Heart right ventricle (tissue), 16 donors: ENCODE results near the gene PCDHA2. TPM values are rescaled to one million over a fixed set of nuclear protein-coding genes. Genes with fewer than 3 reads are reported as not detected.
"Not testable (repeated sequence)": the region's sequence is repeated elsewhere in the genome, so short reads cannot be mapped to it uniquely, and the experiment has no call there.

Source experiments
- ATAC-seq, 8 donors: fragments of 200-7000 bp; cut with Tn5 transposase; one replicate each; pipeline ENCODE4 v1.9.1; 2020; ENCODE audit warnings: mild to moderate bottlenecking in 8 of 8, moderate library complexity in 8 of 8, moderate number of reproducible peaks in 1 of 8
- DNase-seq, 2 donors: peaks; one replicate each; pipeline ENCODE4 v3.0.0-alpha.2; 2020
- H3K27ac ChIP-seq, 10 donors: fragments of 200-600 bp; sonication (generic) in 2 of 10; one replicate each; pipeline versions ENCODE4 v1.5.0 to v1.8.0; 2020 to 2022; ENCODE audit warnings: mild to moderate bottlenecking in 3 of 10
- H3K27me3 ChIP-seq, 7 donors: fragments of 200-600 bp; one replicate each; pipeline ENCODE4 v1.8.0; 2021 to 2022; ENCODE audit warnings: mild to moderate bottlenecking in 2 of 7
- H3K36me3 ChIP-seq, 9 donors: fragments of 200-600 bp; sonication (generic) in 1 of 9; one replicate each; pipeline versions ENCODE4 v1.5.0 to v1.8.0; 2020 to 2022; ENCODE audit warnings: mild to moderate bottlenecking in 2 of 9
- H3K4me1 ChIP-seq, 9 donors: fragments of 200-600 bp; sonication (generic) in 1 of 9; one replicate each; pipeline versions ENCODE4 v1.5.0 to v1.8.0; 2020 to 2022; ENCODE audit warnings: mild to moderate bottlenecking in 4 of 9
- H3K4me3 ChIP-seq, 10 donors: fragments of 200-600 bp; sonication (generic) in 2 of 10; one replicate each; pipeline versions ENCODE4 v1.5.0 to v1.8.0; 2020 to 2022; ENCODE audit warnings: mild to moderate bottlenecking in 7 of 10, moderate library complexity in 2 of 10
- H3K9me3 ChIP-seq, 11 donors: fragments of 200-600 bp in 10 of 11; sonication (generic) in 2 of 11; one replicate each; pipeline versions ENCODE4 v1.5.0 to v1.8.0; 2013 to 2022; ENCODE audit warnings: mild to moderate bottlenecking in 2 of 11, control low read depth in 1 of 11, moderate library complexity in 1 of 11
- CTCF ChIP-seq, 9 donors: fragments of 200-600 bp; sonication (generic) in 2 of 9; IDR thresholded peaks; one replicate each; pipeline versions ENCODE4 v1.5.0 to v1.8.0; 2021 to 2022; ENCODE audit warnings: antibody characterized with exemption in 9 of 9, mild to moderate bottlenecking in 5 of 9, moderate library complexity in 1 of 9
- WGBS, 2 donors: extraction: QIAGEN DNeasy Blood & Tissue Kit; methylation state at CpG; one replicate each; pipeline ENCODE4 v1.1.7; 2013; ENCODE audit warnings: inconsistent platforms in 1 of 2; 5-methylcytosine and 5-hydroxymethylcytosine counted together
- intact Hi-C, 10 donors: fragments of 100-400 bp; cut with DNase I; formaldehyde crosslinking; loops; one replicate each; pipeline versions ENCODE4 v1.11.1 to v1.14.2; 2022
- polyA plus RNA-seq, 2 donors: library from polyadenylated mRNA; stranded (reverse); fragments of 200-250 nt; gene quantifications; one replicate each; pipeline ENCODE4 v1.2.3, GENCODE V29; 2013
- total RNA-seq, 10 donors: library from RNA; stranded (reverse); fragmentation: NEBNext Ultra II Directional in 3 of 10; extraction: Animal tissue kit (Norgen Biotek cat#: 25700) in 3 of 10; gene quantifications; one replicate each; pipeline versions ENCODE4 v1.2.1 to v1.2.4, GENCODE V29; 2021 to 2023
- donor health status: Arrhythmogenic right ventricular cardiomyopathy.
- donor health status: ischemic (EF 13 %, LVEDD 7.1; RV severe dilation, severe dysfunction).
- donor health status: healthy with polysubstance abuse.
- donor health status: DM: no; HTN: yes; CAD: no.
- donor health status: DM: no; HTN: no; CAD: no.
- donor health status: ischemic (EF 25% LVEDD 6.9; RV normal size, moderate dysfunction).
- donor health status: ischemic (EF 25% LVEDD 5.7; RV mildly dilated, moderate dysfunction).
- donor health status: healthy.
- donor health status: DM: yes; HTN: yes; CAD: no.
- donor health status: Ischemic cardiomyopathy.
- donor health status: ischemic (EF 35%, LVEDD 5.7; RV mildly dilated, moderate dysfunction).
- donor health status: nonischemic (EF 11% LVEDD 7.7; RV severe dilation, severe dysfunction).
- donor health status: DM: yes; HTN: yes; CAD: no.
- donor health status: PGD.
- donor health status: ischemic (EF 29% LVEDD 5.4; RV normal size, mild dysfunction).
- donor health status: nonischemic (EF 23%, LVEDD 6.1; RV moderate dilation, normal function).

PCDHA2 gene
- total and polyA plus RNA-seq, 12 donors = 0.07 to 0.17 TPM; not detected in 10

- H3K36me3 ChIP-seq = no peaks in the 10 kb centered on the region
- no peak overlapping the region for H3K4me3 ChIP-seq
- 79 to 83% methylated on average over 1 of the region's 1 CpG for WGBS, 2 donors
- DNase-seq (no peak), ATAC-seq (no peak)
- no peak overlapping the region for H3K27ac ChIP-seq
- H3K9me3 ChIP-seq = peaks cover 0 to 100% (median 53%) of the 10 kb centered on the region in 11 donors
- H3K4me1 ChIP-seq = no peaks in the 10 kb centered on the region
- intact Hi-C loops = no loop called here
- peaks cover 0 to 11% (median 0%) of the 10 kb centered on the region in 7 donors for H3K27me3 ChIP-seq
- no peak for TF ChIP-seq CTCF (IDR thresholded peaks at IDR 0.05)
Observed at GRCh38 chr5:140780512-140780911, 14.1 kb upstream of the PCDHA2 start.

GRCh38 chr5:140785905-140786686 is 8.6 kb upstream of the PCDHA2 start, which contains the start of gene PCDHA1:
TSS of gene PCDHA1 (plus strand) at chr5:140786140.
- ATAC-seq = no peak
- no peaks in the 10 kb centered on the region for H3K4me1 ChIP-seq
- DNase-seq = no peak
- H3K27me3 ChIP-seq = peaks cover 0 to 51% (median 31%) of the 10 kb centered on the region in 7 donors
- H3K27ac ChIP-seq = no peak within 1 kb of the TSS
- intact Hi-C loops = no loop called here
- H3K9me3 ChIP-seq = peaks cover 0 to 99% (median 38%) of the 10 kb centered on the region in 11 donors
- no peak for TF ChIP-seq CTCF (IDR thresholded peaks at IDR 0.05)
- H3K36me3 ChIP-seq = no peaks in the 10 kb centered on the region
- H3K4me3 ChIP-seq = no peak within 1 kb of the TSS
- WGBS, 2 donors = 16 to 17% methylated on average over 29 of the region's 29 CpGs

GRCh38 chr5:140787422-140787821 is 7.2 kb upstream of the PCDHA2 start:
- Histone ChIP-seq H3K9me3 (peaks cover 0 to 99% (median 38%) of the 10 kb centered on the region in 11 donors), H3K27me3 (peaks cover 0 to 51% (median 31%) of the 10 kb centered on the region in 7 donors)
- intact Hi-C loops, H3K27ac ChIP-seq, DNase-seq, H3K4me3 ChIP-seq, H3K4me1 ChIP-seq, H3K36me3 ChIP-seq, ATAC-seq: not testable (repeated sequence)
- WGBS, 2 donors = 31 to 34% methylated on average over 44 of the region's 44 CpGs

GRCh38 chr5:140787849-140788504 is 6.7 kb upstream of the PCDHA2 start:
- H3K27ac ChIP-seq, intact Hi-C loops, H3K36me3 ChIP-seq, DNase-seq, ATAC-seq, H3K4me3 ChIP-seq, H3K4me1 ChIP-seq: not testable (repeated sequence)
- 26 to 36% methylated on average over 67 to 70 of the region's 70 CpGs for WGBS, 2 donors
- H3K27me3 ChIP-seq = peaks cover 0 to 51% (median 31%) of the 10 kb centered on the region in 7 donors
- H3K9me3 ChIP-seq = peaks cover 0 to 99% (median 34%) of the 10 kb centered on the region in 11 donors

GRCh38 chr5:140791089-140791488 is 3.6 kb upstream of the PCDHA2 start:
- Histone ChIP-seq H3K4me1 (no peaks in the 10 kb centered on the region), H3K36me3 (no peaks in the 10 kb centered on the region), H3K4me3 (no peak overlapping the region), H3K27ac (no peak overlapping the region), H3K9me3 (peaks cover 0 to 99% (median 25%) of the 10 kb centered on the region in 11 donors), H3K27me3 (peaks cover 0 to 61% (median 37%) of the 10 kb centered on the region in 7 donors)
- ATAC-seq (no peak), DNase-seq (no peak)
- no peak for TF ChIP-seq CTCF (IDR thresholded peaks at IDR 0.05)
- WGBS, 2 donors = 21 to 41% methylated on average over 2 of the region's 2 CpGs
- intact Hi-C loops = no loop called here
